ENCODE data around the gene PRPF38A. TPM values are rescaled to one million over a fixed set of nuclear protein-coding genes. Genes with fewer than 3 reads are reported as not detected.

PRPF38A gene
- total RNA-seq, 1 experiment from 2014 or later: 15.2 TPM

- peak; percentile 98 for DNase-seq
- Histone ChIP-seq H3K27ac (ENCODE audit: low read length) (peak within 1 kb of the TSS; percentile 70), H3K9me2 (replicated peaks; ENCODE audit: low read length) (no peaks in the 10 kb centered on the region), H3K4me2 (ENCODE audit: low read length) (peak within 1 kb of the TSS; percentile 86), H4K20me1 (ENCODE audit: low read length) (no peaks in the 10 kb centered on the region), H2AFZ (ENCODE audit: low read length) (peak within 1 kb of the TSS; percentile 87), H3F3A (ENCODE audit: low read length, unreplicated experiment) (no peaks in the 10 kb centered on the region), H3K27me3 (ENCODE audit: low read length) (no peaks in the 10 kb centered on the region), H3K4me3 (ENCODE audit: low read length) (peak within 1 kb of the TSS; percentile 84), H3K9me3 (ENCODE audit: low read length) (no peaks in the 10 kb centered on the region), H3K9ac (ENCODE audit: low read length) (peak within 1 kb of the TSS; percentile 94), H3K36me3 (ENCODE audit: low read depth, low read length) (peaks cover 9% of the 10 kb centered on the region; the same call in 1 of the 2 replicates), H3K4me1 (ENCODE audit: insufficient read depth, low read length) (peaks cover 20% of the 10 kb centered on the region), H3K79me2 (ENCODE audit: low read length) (peaks cover 19% of the 10 kb centered on the region)
- BruUV-seq (replicated peaks): no TSS peak
- TF ChIP-seq EZH2 (IDR thresholded peaks at IDR 0.05; ENCODE audit: low read length, unreplicated experiment) (no peak), EZH2phosphoT487 (IDR thresholded peaks at IDR 0.05; ENCODE audit: borderline replicate concordance, low read length) (no peak), CTCF (conservative IDR thresholded peaks at IDR 0.05; ENCODE audit: low read depth, low read length) (no peak)
- CTCF ChIA-PET: interaction anchor here (0.6 kb wide), 1 partner anchor 811 kb away, joined by 8 read pairs; no protein-coding TSS in a partner anchor
- POLR2A ChIA-PET (ENCODE audit: unreplicated experiment): interaction anchor here (0.6 kb wide), 4 partner anchors 108 to 518 kb away, joined by 3 to 13 read pairs (median 7); partner anchors contain the start of gene TXNDC12
- ATAC-seq: peak; percentile 93
- intact Hi-C loops (cut with micrococcal nuclease): loop anchor here (1.0 to 5.0 kb wide), 4 partner anchors 38 to 309 kb away; partner anchors contain the start of genes BTF3L4, ORC1, PRPF38A and TXNDC12
Measured at GRCh38 chr1:52365746-52366516, 38.5 kb upstream of the PRPF38A start, which contains the start of gene CC2D1B. Gene CC2D1B (minus strand): TSS chr1:52366205. CDS start chr1:52364620, 1,585 bp downstream.

DNA sequence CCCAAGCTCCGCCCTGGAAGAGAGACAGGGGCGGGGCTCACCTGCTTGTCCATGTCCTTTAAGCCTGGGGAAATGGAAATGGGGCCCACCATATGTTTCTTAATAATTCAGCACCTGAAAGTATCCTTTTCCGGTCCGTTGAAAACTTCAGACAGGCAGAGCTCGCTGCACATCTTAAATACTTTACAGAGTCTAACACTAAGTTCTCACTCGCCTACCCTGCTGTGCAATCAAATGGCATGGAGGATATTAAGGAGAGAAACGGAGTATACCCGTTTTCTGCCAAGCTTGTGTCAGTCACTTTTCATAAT is 37.9 kb upstream of the PRPF38A start:
- no peak for ATAC-seq
- intact Hi-C loops (cut with micrococcal nuclease): loop anchor here (1.0 to 5.0 kb wide), 4 partner anchors 38 to 309 kb away; partner anchors contain the start of genes BTF3L4, ORC1, PRPF38A and TXNDC12
- H3K4me2 ChIP-seq (ENCODE audit: low read length): peak overlapping the region; percentile 60

More for the DNA sequence above, 37.9 kb upstream of the PRPF38A start:
- Histone ChIP-seq H3K9me3 (ENCODE audit: low read length) (no peaks in the 10 kb centered on the region), H3K27ac (ENCODE audit: low read length) (no peak overlapping the region), H3K9me2 (replicated peaks; ENCODE audit: low read length) (no peaks in the 10 kb centered on the region), H3K4me1 (ENCODE audit: insufficient read depth, low read length) (peaks cover 20% of the 10 kb centered on the region), H3K4me3 (ENCODE audit: low read length) (peak overlapping the region; percentile 53), H3F3A (ENCODE audit: low read length, unreplicated experiment) (no peaks in the 10 kb centered on the region), H3K9ac (ENCODE audit: low read length) (no peak overlapping the region), H2AFZ (ENCODE audit: low read length) (peak overlapping the region; percentile 31; the same call in 1 of the 2 replicates), H3K27me3 (ENCODE audit: low read length) (no peaks in the 10 kb centered on the region), H3K36me3 (ENCODE audit: low read depth, low read length) (peaks cover 4% of the 10 kb centered on the region; the same call in 1 of the 2 replicates), H4K20me1 (ENCODE audit: low read length) (no peaks in the 10 kb centered on the region), H3K79me2 (ENCODE audit: low read length) (peaks cover 19% of the 10 kb centered on the region)
- no peak for DNase-seq
- ChIA-PET POLR2A (ENCODE audit: unreplicated experiment) (interaction anchor here (0.6 kb wide), 4 partner anchors 108 to 518 kb away, joined by 3 to 13 read pairs (median 7); partner anchors contain the start of gene TXNDC12), CTCF (interaction anchor here (0.6 kb wide), 1 partner anchor 811 kb away, joined by 8 read pairs; no protein-coding TSS in a partner anchor)
- no TSS peak for BruUV-seq (replicated peaks)
- no peak for TF ChIP-seq CTCF (conservative IDR thresholded peaks at IDR 0.05; ENCODE audit: low read depth, low read length)
